Liver (tissue), 9 donors: ENCODE data around the gene ANKRD29. TPM values are rescaled to one million over a fixed set of nuclear protein-coding genes. Genes with fewer than 3 reads are reported as not detected.

ENCODE experiments used
- DNase-seq: peaks from one replicate; pipeline ENCODE4 v3.0.0-alpha.2; 2017; ENCODE audit warnings: low spot score
- H3K27ac ChIP-seq, 2 donors: one replicate each; pipeline ENCODE4 v1.7.0; 2013; ENCODE audit warnings: inconsistent platforms in 2 of 2, low read length in 2 of 2, control low read depth in 1 of 2, low read depth in 1 of 2, mild to moderate bottlenecking in 1 of 2
- H3K27me3 ChIP-seq, 4 donors: one replicate each; pipeline versions ENCODE4 v1.6.1 to v1.7.0; 2013; ENCODE audit warnings: low read length in 3 of 4, inconsistent platforms in 1 of 4, mild to moderate bottlenecking in 1 of 4, moderate library complexity in 1 of 4; ENCODE audit not compliant: control insufficient read depth in 4 of 4, insufficient read depth in 4 of 4
- H3K36me3 ChIP-seq, 4 donors: one replicate each; pipeline versions ENCODE4 v1.6.1 to v1.7.0; 2013; ENCODE audit warnings: low read length in 3 of 4, mild to moderate bottlenecking in 3 of 4, low read depth in 1 of 4, moderate library complexity in 1 of 4; ENCODE audit not compliant: control insufficient read depth in 4 of 4, insufficient read depth in 3 of 4
- H3K4me1 ChIP-seq, 4 donors: one replicate each; pipeline versions ENCODE4 v1.6.1 to v1.7.0; 2013; ENCODE audit warnings: low read length in 3 of 4, mild to moderate bottlenecking in 3 of 4, moderate library complexity in 1 of 4; ENCODE audit not compliant: control insufficient read depth in 4 of 4, insufficient read depth in 4 of 4
- H3K4me3 ChIP-seq, 3 donors: one replicate each; pipeline versions ENCODE4 v1.6.1 to v1.7.0; 2013; ENCODE audit warnings: low read length in 3 of 3, control low read depth in 1 of 3, low read depth in 1 of 3, mild to moderate bottlenecking in 1 of 3
- H3K9ac ChIP-seq, 2 donors: one replicate each; pipeline ENCODE4 v1.7.0; 2013; ENCODE audit warnings: low read length in 2 of 2, mild to moderate bottlenecking in 2 of 2, moderate library complexity in 2 of 2, control low read depth in 1 of 2, low read depth in 1 of 2
- H3K9me3 ChIP-seq, 4 donors: one replicate each; pipeline versions ENCODE4 v1.6.1 to v1.7.0; 2013; ENCODE audit warnings: low read length in 3 of 4; ENCODE audit not compliant: control insufficient read depth in 4 of 4
- ATF3 ChIP-seq: IDR thresholded peaks from 2 replicates; pipeline ENCODE4 v1.6.1; 2016; ENCODE audit warnings: antibody characterized with exemption
- CTCF ChIP-seq: fragments of 150-350 bp; IDR thresholded peaks from 2 replicates; pipeline ENCODE4 v1.5.1; 2017; ENCODE audit warnings: improper control_type of control experiment, low read depth, low read length; ENCODE audit not compliant: missing input control
- EGR1 ChIP-seq, 2 donors: IDR thresholded peaks; 2 replicates each; pipeline ENCODE4 v1.6.1; 2016 to 2018; ENCODE audit warnings: antibody characterized with exemption in 2 of 2, low read depth in 2 of 2
- FOXA1 ChIP-seq: IDR thresholded peaks from 2 replicates; pipeline ENCODE4 v1.6.1; 2016; ENCODE audit warnings: antibody characterized with exemption
- FOXA2 ChIP-seq: IDR thresholded peaks from 2 replicates; pipeline ENCODE4 v1.6.1; 2016; ENCODE audit warnings: antibody characterized with exemption
- GABPA ChIP-seq, 2 donors: IDR thresholded peaks in 1 of 2; conservative IDR thresholded peaks in 1 of 2; 2 replicates each; pipeline ENCODE4 v1.6.1; 2016; ENCODE audit warnings: antibody characterized with exemption in 2 of 2, mild to moderate bottlenecking in 1 of 2, moderate library complexity in 1 of 2
- HNF4A ChIP-seq, 2 donors: conservative IDR thresholded peaks; 2 replicates each; pipeline ENCODE4 v1.6.1; 2016; ENCODE audit warnings: antibody characterized with exemption in 2 of 2, mild to moderate bottlenecking in 2 of 2
- HNF4G ChIP-seq: IDR thresholded peaks from 2 replicates; pipeline ENCODE4 v1.6.1; 2016; ENCODE audit warnings: antibody characterized with exemption
- JUND ChIP-seq, 2 donors: IDR thresholded peaks; 2 replicates each; pipeline ENCODE4 v1.6.1; 2016; ENCODE audit warnings: antibody characterized with exemption in 2 of 2
- MAX ChIP-seq: IDR thresholded peaks from 2 replicates; pipeline ENCODE4 v1.6.1; 2016; ENCODE audit warnings: antibody characterized with exemption
- NR2F2 ChIP-seq: IDR thresholded peaks from 2 replicates; pipeline ENCODE4 v1.6.1; 2016; ENCODE audit warnings: antibody characterized with exemption
- RAD21 ChIP-seq, 2 donors: IDR thresholded peaks; 2 replicates each; pipeline ENCODE4 v1.6.1; 2016; ENCODE audit warnings: antibody characterized with exemption in 2 of 2, mild to moderate bottlenecking in 2 of 2
- REST ChIP-seq: IDR thresholded peaks from 2 replicates; pipeline ENCODE4 v1.6.1; 2016; ENCODE audit warnings: antibody characterized with exemption, mild to moderate bottlenecking
- RXRA ChIP-seq, 2 donors: IDR thresholded peaks; 2 replicates each; pipeline ENCODE4 v1.6.1; 2017 to 2018; ENCODE audit warnings: antibody characterized with exemption in 2 of 2, mild to moderate bottlenecking in 1 of 2
- SP1 ChIP-seq: IDR thresholded peaks from 2 replicates; pipeline ENCODE4 v1.6.1; 2018; ENCODE audit warnings: antibody characterized with exemption, mild to moderate bottlenecking
- TAF1 ChIP-seq: conservative IDR thresholded peaks from 2 replicates; pipeline ENCODE4 v1.6.1; 2016; ENCODE audit warnings: antibody characterized with exemption, mild to moderate bottlenecking
- YY1 ChIP-seq: IDR thresholded peaks from 2 replicates; pipeline ENCODE4 v1.6.1; 2016; ENCODE audit warnings: antibody characterized with exemption, mild to moderate bottlenecking
- ZBTB33 ChIP-seq: IDR thresholded peaks from 2 replicates; pipeline ENCODE4 v1.6.1; 2016; ENCODE audit warnings: antibody characterized with exemption
- WGBS: extraction: QIAGEN DNeasy Blood & Tissue Kit; methylation state at CpG from one replicate; pipeline ENCODE4 v1.1.7; 2013; 5-methylcytosine and 5-hydroxymethylcytosine counted together
- polyA plus RNA-seq, 2 donors: library from polyadenylated mRNA; stranded (reverse) in 1 of 2; unstranded in 1 of 2; fragments of 200-250 nt in 1 of 2; fragments of >200 nt in 1 of 2; fragmentation: Nextera tagmentation in 1 of 2; extraction: Ambion mirVana in 1 of 2; gene quantifications; one replicate each; pipeline versions ENCODE4 v1.2.1 to v1.2.3, GENCODE V29; 2013 to 2015
- total RNA-seq, 2 donors: library from RNA; depleted of rRNA; stranded (reverse); fragments of >200 nt; gene quantifications; one replicate each; pipeline ENCODE4 v1.2.3, GENCODE V29; 2014
- donor health status: healthy.
- donor health status: healthy.
- donor health status: healthy.
- donor health status: healthy.
- donor health status: healthy.

ANKRD29 gene
- total and polyA plus RNA-seq, 4 donors: 0.14 to 0.50 (median 0.33) TPM

- Histone ChIP-seq H3K27me3 (peaks cover 0 to 11% (median 2%) of the 10 kb centered on the region in 4 donors), H3K9ac (no peak overlapping the region), H3K9me3 (no peaks in the 10 kb centered on the region), H3K4me3 (no peak overlapping the region), H3K27ac (no peak overlapping the region), H3K4me1 (no peaks in the 10 kb centered on the region), H3K36me3 (no peaks in the 10 kb centered on the region)
- no peak for TF ChIP-seq FOXA1
- TF ChIP-seq NR2F2: no peak
- no peak for TF ChIP-seq MAX
- no peak for TF ChIP-seq YY1
- no peak for TF ChIP-seq ATF3
- TF ChIP-seq CTCF: no peak
- no peak for TF ChIP-seq GABPA (IDR thresholded peaks at IDR 0.05 in 1 of 2, conservative IDR thresholded peaks at IDR 0.05 in 1 of 2)
- no peak for TF ChIP-seq JUND (IDR thresholded peaks at IDR 0.05)
- TF ChIP-seq REST: no peak
- no peak for TF ChIP-seq HNF4G
- no peak for TF ChIP-seq FOXA2
- no peak for TF ChIP-seq RAD21 (IDR thresholded peaks at IDR 0.05)
- TF ChIP-seq RXRA (IDR thresholded peaks at IDR 0.05): no peak
- TF ChIP-seq EGR1 (IDR thresholded peaks at IDR 0.05; ENCODE audit: low read depth in 2 of 2): no peak
- TF ChIP-seq ZBTB33: no peak
- TF ChIP-seq SP1: no peak
- no peak for TF ChIP-seq HNF4A (conservative IDR thresholded peaks at IDR 0.05)
- no peak for TF ChIP-seq TAF1
- 88% methylated on average over 3 of the region's 3 CpGs for WGBS
- DNase-seq: no peak
Measured at GRCh38 chr18:23683155-23683554, 20.4 kb upstream of the ANKRD29 start.
